HG02884 (cell line): ENCODE measurements around the gene DLG2.
A peak's percentile ranks its signal among the peaks of the same experiment; 100 is the strongest.
"Not testable (repeated sequence)": the region's sequence is repeated elsewhere in the genome, so short reads cannot be mapped to it uniquely, and the experiment has no call there.

Experiments used
- ATAC-seq: cut with Tn5 transposase; IDR thresholded peaks from one replicate; pipeline ENCODE4 v1.9.1; 2021; ENCODE audit warnings: mild to moderate bottlenecking, moderate library complexity; ENCODE audit not compliant: unreplicated experiment

Gene DLG2

GRCh38 chr11:83472806-83473205 is 2154.3 kb downstream of the DLG2 start:
- no peak for ATAC-seq

GRCh38 chr11:83471831-83472727 is 2155.1 kb downstream of the DLG2 start:
- ATAC-seq, result no peak

GRCh38 chr11:83467837-83468236 is 2159.3 kb downstream of the DLG2 start:
- no peak for ATAC-seq

GRCh38 chr11:83464160-83464944 is 2162.8 kb downstream of the DLG2 start:
- no peak for ATAC-seq

GRCh38 chr11:83459798-83460197 is 2167.3 kb downstream of the DLG2 start:
- ATAC-seq, result no peak

- ATAC-seq, result no peak
These were observed 2170.6 kb downstream of the DLG2 start for GRCh38 chr11:83456566-83456965.

GRCh38 chr11:83456075-83456474 is 2171.1 kb downstream of the DLG2 start:
- no peak for ATAC-seq

GRCh38 chr11:83455356-83455755 is 2171.8 kb downstream of the DLG2 start:
- ATAC-seq, result no peak

- ATAC-seq, result no peak
These were observed 2172.5 kb downstream of the DLG2 start for GRCh38 chr11:83454674-83455073.

GRCh38 chr11:83449338-83449913 is 2177.7 kb downstream of the DLG2 start:
- ATAC-seq, result peak; percentile 82

GRCh38 chr11:83448686-83449085 is 2178.5 kb downstream of the DLG2 start:
- no peak for ATAC-seq

- ATAC-seq, result not testable (repeated sequence)
These were observed 2183.3 kb downstream of the DLG2 start for GRCh38 chr11:83443880-83444279.

- ATAC-seq, result no peak
These were observed 2185.5 kb downstream of the DLG2 start for GRCh38 chr11:83441601-83442000.

- ATAC-seq, result no peak
These were observed 2186.0 kb downstream of the DLG2 start for GRCh38 chr11:83441171-83441570.

- no peak for ATAC-seq
These were observed 2188.7 kb downstream of the DLG2 start for GRCh38 chr11:83438438-83438837.

- ATAC-seq, result no peak
These were observed 2189.2 kb downstream of the DLG2 start for GRCh38 chr11:83437939-83438338.

- ATAC-seq, result no peak
These were observed 2190.3 kb downstream of the DLG2 start for GRCh38 chr11:83436855-83437254.

- not testable (repeated sequence) for ATAC-seq
These were observed 2192.3 kb downstream of the DLG2 start for GRCh38 chr11:83434812-83435211.

- no peak for ATAC-seq
These were observed 2199.2 kb downstream of the DLG2 start for GRCh38 chr11:83427943-83428342.

- ATAC-seq, result no peak
These were observed 2199.6 kb downstream of the DLG2 start for GRCh38 chr11:83427501-83427900.

GRCh38 chr11:83425137-83425466 is 2202.0 kb downstream of the DLG2 start:
- no peak for ATAC-seq
